Activated CD4-positive, alpha-beta T cell treated with anti-CD3 and anti-CD28 coated beads, Interleukin-2, Interleukin-4, amounts not matched to agents 100 ng/mL and 50 ng/mL, durations not matched to agents 16 hours and 8 hours (primary cell): ENCODE results near the gene ANKRD50.

Experiments
- DNase-seq: peaks from one replicate; pipeline ENCODE4 v3.0.0-alpha.2; 2020; ENCODE audit warnings: low spot score

The ANKRD50 gene

GRCh38 chr4:124708517-124709300 lies 3.8 kb downstream of the ANKRD50 start:
- DNase-seq = no peak

DNA sequence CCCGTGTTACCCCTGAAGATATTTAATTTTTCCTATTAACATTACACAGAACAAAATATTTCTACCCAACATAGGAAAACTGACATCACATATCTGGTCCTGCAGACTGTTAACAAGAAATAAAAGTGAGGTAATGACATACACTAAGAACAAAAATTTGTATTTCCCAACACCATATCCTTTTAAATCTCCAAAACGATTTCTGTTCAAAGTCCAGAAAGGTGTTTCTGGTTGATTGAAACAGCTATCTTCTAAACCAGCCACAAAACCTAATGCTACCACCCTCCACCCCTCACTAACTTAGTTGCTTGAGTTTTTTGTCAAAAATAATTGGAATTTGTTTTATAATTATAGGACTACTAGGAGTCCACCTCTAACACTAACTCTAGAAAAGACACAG lies 7.1 kb downstream of the ANKRD50 start:
- DNase-seq = no peak

DNA sequence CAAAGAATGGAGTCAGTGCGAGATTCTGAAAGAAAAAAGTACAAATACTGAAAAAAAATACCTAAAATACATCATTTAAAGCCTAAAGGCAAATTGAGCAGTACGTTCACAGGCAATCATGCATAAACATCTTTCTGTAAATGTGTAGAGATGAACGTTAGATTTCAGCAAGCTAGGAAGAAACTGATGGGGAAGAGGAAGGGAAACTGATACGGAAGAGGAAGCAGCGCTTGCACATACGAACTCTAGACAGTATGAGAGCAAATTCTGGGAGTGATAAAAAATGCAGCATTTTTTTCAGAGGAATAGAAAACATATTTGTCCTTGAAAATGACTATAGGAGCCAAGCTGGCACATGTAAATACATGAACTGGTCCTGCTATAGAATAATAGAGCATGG lies 9.4 kb downstream of the ANKRD50 start:
- no peak for DNase-seq

GRCh38 chr4:124697441-124697840 lies 15.1 kb downstream of the ANKRD50 start:
- no peak for DNase-seq

GRCh38 chr4:124696182-124696581 lies 16.4 kb downstream of the ANKRD50 start:
- no peak for DNase-seq

DNA sequence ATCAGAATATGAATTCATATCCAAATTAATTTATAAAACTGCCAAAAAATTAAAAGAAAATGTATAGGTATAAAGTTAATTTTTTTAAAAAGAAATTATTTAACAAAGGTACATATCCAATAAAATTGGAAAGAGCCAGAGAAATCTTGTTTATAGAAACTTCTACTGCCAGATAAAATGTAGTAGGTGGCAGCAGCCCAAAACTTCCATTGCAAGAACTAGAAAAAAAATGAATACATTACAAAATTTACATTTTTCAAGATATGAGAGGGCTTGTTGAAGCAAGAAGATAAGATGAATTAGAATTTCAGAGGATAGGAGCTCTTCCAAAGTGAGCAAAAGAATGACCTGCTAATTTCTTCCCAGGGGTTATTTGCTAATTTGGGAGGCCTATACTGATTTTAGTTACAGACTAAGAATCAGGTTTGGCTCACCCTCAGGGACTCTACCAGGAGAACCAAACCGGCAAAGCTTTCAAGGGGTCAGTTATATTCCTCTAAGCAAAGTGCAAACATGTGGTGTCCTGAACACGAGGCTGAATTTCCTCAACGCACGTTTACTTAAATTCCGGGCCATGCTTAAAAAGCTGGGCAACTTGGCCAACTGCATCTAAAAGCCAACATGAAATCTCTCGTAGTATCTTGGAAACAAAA lies 17.5 kb downstream of the ANKRD50 start:
- no peak for DNase-seq

DNA sequence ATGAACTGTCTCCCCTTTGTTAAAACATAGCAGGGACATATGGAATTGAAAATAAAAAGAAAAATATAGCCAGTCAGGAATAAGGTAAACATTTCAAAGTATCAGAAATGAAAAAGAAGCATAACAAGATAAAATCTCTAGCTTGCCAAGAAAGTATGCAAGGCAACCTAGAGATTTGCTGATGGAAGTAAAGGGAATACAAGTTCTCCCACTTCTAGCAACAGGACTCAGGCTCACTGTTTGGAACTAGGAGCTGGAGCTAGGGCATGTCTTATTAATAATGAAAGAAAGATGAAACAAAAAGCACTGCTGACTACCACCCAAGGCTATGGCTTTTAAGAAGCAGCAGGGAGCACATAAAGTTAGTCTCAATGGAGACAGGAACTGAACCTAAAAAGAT lies 18.2 kb downstream of the ANKRD50 start:
- DNase-seq = no peak

GRCh38 chr4:124691801-124692200 lies 20.7 kb downstream of the ANKRD50 start:
- no peak for DNase-seq

DNA sequence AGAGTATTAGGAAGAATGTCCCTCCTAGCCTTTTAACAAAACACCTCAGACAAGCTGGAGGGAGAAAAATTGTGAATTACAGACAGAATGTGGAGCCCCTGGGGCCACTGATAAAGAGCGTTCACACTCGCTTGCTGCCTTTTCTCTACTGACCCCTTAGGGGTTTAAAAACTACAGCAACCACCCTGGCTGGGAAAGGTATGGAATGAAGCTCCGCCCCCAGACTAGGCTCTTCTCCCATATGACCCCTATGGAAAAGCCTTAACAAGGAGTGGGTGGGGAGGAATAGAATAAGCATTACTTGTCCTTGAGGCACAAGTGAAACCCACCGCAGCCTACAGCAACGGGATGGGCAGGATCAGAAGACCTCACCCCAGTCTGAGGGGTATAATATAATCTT lies 26.3 kb downstream of the ANKRD50 start:
- no peak for DNase-seq

DNA sequence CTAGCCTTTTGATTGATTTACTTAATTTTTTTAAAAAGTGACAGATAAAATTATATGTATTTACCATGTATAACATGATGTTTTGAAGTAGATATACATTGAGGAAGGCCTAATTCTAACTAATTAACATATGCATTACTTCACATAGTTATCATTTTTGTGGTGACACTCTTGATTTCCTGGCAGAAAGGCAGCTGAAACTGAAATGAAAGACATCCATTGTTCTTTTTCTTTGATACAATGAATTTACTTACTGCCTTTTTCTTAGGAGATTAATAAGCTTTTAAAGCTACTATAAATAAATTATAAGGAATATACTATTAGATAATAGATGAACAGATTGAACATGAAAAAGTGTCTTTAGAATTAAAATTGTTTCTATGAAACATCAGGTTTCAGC lies 26.7 kb downstream of the ANKRD50 start:
- DNase-seq = no peak

GRCh38 chr4:124684301-124684700 lies 28.2 kb downstream of the ANKRD50 start:
- DNase-seq = peak; percentile 1

DNA sequence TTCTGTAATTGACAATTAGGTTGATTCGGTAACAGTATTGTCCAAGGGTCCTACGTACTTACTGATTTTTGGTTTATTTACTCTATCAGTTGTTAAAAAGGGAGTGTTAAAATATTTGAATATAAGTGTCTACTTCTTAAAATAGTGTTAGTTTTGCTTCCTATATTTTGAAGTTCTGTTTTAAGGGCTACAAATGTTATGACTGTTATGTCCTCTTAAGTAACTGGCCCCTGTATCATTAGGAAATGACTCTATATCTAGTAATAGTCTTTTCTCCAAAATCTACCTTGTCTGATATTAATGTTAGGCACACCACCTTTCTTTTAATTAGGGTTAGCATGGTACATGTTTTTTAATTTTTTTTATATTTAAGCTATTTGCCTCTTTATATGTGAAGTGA lies 30.1 kb downstream of the ANKRD50 start:
- no peak for DNase-seq

DNA sequence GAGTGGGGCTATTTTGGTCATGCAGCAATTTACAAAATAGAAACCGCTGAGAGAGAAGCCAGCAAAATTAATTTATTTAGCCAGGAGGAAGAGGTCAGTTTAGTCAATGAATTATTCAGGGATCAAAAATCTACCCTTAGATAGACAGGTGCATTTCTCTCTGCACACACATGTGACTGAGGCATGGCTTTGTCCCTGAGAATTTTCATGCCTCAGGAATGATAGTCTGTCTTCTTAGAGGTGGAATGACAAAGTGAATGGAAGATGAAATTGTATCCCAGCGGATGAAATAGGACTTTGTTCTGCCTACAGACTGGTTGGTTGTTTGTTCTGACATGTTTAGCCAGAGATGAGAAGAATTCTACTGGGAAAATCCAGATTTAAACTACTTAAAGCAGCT lies 46.0 kb downstream of the ANKRD50 start:
- no peak for DNase-seq

DNA sequence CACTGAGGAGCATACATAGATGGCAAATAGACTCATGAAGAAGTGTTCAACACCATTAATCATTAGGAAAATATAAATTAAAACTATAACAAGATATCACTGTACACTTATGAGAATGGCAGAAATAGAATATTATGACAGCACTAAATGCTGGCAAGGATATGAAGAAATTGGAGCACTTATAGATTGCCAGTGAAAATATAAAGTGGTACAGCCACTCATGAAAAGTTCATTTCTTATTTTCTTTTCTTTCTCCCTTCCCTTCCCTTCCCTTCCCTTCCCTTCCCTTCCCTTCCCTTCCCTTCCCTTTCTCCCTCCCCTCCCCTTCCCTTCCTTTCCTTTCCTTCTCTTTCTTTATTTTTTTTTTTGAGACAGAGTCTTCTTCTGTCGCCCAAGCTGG lies 53.7 kb downstream of the ANKRD50 start:
- DNase-seq = no peak

- no peak for DNase-seq
Observed at GRCh38 chr4:124650614-124651013, 61.9 kb downstream of the ANKRD50 start.

DNA sequence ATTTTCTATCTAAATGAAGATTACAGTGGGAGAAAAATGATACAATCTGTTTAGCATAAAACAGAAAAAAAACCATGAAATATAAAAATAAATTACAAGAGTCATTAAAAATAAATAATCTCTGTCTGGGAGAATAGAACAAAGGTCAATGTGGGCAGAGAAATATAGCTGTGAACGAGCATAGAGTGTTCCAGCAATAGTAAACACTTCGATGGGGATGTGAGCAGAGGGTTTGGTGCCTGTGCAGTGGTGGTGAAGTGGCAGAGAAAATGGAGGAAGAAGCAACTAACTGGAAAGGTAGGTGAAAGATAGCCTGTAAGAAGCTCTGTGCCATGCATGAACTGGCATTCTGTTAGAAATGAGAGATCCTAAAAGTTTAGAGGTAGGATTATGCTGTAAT lies 64.9 kb downstream of the ANKRD50 start:
- no peak for DNase-seq

GRCh38 chr4:124644621-124645020 lies 67.9 kb downstream of the ANKRD50 start:
- DNase-seq = no peak

DNA sequence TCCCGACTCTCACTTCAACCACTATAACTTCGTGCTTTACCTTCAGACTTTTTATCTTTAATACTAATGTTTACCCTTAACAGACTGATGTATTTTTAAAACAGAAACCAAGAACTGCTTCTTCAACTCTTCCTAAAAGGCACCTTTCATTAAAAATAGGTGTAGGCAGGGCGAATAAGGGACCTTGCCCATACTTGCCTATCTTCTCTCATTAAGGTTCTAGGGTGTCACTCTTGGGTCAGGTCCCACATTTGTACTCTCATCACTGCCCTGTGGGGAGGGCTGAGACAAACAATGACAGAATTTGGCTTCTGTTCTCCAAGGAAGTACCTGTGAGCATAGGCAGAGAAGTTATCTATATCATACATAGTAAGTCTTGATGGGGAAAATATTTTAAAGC lies 69.7 kb downstream of the ANKRD50 start:
- DNase-seq = no peak

- DNase-seq = no peak
Observed at GRCh38 chr4:124641715-124642381, 70.7 kb downstream of the ANKRD50 start.

- no peak for DNase-seq
Observed at GRCh38 chr4:124640022-124640730, 72.4 kb downstream of the ANKRD50 start.

GRCh38 chr4:124637321-124637720 lies 75.2 kb downstream of the ANKRD50 start:
- no peak for DNase-seq

DNA sequence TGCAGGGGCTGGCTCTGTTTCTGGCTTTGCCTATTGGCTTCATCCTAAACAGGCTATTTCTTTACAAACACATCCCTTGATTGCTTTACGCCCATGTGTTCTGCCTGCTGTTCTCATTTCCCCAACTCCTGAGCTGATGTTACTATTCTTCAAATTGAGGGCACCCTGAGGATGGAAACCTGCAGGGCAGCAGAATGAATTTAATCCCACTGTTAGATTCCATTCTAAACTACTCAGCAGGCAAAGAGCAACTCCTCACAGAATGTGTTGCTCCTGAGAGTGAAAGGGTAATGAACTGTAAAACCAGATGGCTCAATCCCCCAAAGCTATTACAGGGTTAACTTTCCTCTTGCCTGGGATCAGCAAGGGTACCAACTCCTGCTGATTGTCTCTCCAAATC lies 75.7 kb downstream of the ANKRD50 start:
- DNase-seq = no peak

DNA sequence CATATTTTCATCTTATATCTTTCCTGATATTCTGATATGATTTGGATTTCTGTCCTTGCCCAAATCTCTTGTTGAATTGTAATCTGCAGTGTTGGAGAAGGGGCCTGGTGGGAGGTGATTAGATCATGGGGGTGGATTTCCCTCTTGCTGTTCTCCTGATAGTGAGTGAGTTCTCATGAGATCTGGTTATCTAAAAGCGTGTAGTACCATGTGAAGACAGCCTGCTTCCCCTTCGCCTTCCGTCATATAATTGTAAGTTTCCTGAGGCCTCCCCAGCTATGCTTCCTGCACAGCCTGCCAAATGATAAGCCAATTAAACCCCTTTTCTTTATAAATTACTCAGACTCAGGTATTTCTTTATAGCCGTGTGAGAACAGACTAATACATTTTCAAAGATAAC lies 77.2 kb downstream of the ANKRD50 start:
- no peak for DNase-seq
